ENCODE measurements around the gene MYCN. TPM values are rescaled to one million over a fixed set of nuclear protein-coding genes. Genes with fewer than 3 reads are reported as not detected.

The MYCN gene
- polyA plus RNA-seq, 3 donors, result not detected

GRCh38 chr2:15941871-15942710 lies 1.7 kb downstream of the MYCN start:
- H3K27ac ChIP-seq (ENCODE audit: low read depth in 1 of 2, low read length in 2 of 2), result no peak overlapping the region

More at GRCh38 chr2:15941871-15942710, 1.7 kb downstream of the MYCN start:
- H3K9me3 ChIP-seq (replicated peaks in 1 of 2; ENCODE audit: control insufficient read depth in 1 of 2, insufficient read depth in 1 of 2, low read length in 2 of 2), result peaks cover 0 to 12% of the 10 kb centered on the region in 2 donors
- Mint-ChIP-seq H3K9me3 (peaks cover 0 to 17% (median 3%) of the 10 kb centered on the region in 7 donors), H3K36me3 (no peaks in the 10 kb centered on the region), H3K27ac (no peak overlapping the region), H3K4me3 (peak overlapping the region; percentile 52 to 72), H3K4me1 (peaks cover 32% of the 10 kb centered on the region), H3K27me3 (ENCODE audit: low read depth in 3 of 3) (peaks cover 67 to 84% (median 68%) of the 10 kb centered on the region in 3 donors)
- TF ChIP-seq CTCF (IDR thresholded peaks at IDR 0.05), result no peak
- peak overlapping the region in 1 of 3 experiments; percentile 42 for H3K4me3 ChIP-seq (replicated peaks in 1 of 3; ENCODE audit: low read depth in 2 of 3, low read length in 3 of 3)
- intact Hi-C loops (cut with micrococcal nuclease), result no loop called here
- peaks cover 21% of the 10 kb centered on the region in 2 donors for H3K4me1 ChIP-seq (ENCODE audit: control insufficient read depth in 1 of 2, insufficient read depth in 2 of 2, low read length in 2 of 2)
- WGBS (ENCODE audit: insufficient coverage), result under 1% methylated on average over 97 of the region's 98 CpGs
- H2AFZ ChIP-seq (ENCODE audit: insufficient read depth, low read depth, low read length, poor library complexity, severe bottlenecking), result no peak overlapping the region
- H3K27me3 ChIP-seq (ENCODE audit: control insufficient read depth in 2 of 2, insufficient read depth in 2 of 2, low read length in 2 of 2), result peaks cover 43 to 67% of the 10 kb centered on the region in 2 donors
- peak overlapping the region; percentile 61 for H3K4me2 ChIP-seq (replicated peaks; ENCODE audit: extremely low read depth, low read length, poor library complexity, severe bottlenecking)
- H3K9ac ChIP-seq (ENCODE audit: insufficient read depth, low read length, poor library complexity, severe bottlenecking), result no peak overlapping the region
- no peaks in the 10 kb centered on the region for H4K20me1 ChIP-seq (ENCODE audit: insufficient read depth, low read length)
- H3K36me3 ChIP-seq (replicated peaks in 1 of 2; ENCODE audit: control insufficient read depth in 1 of 2, insufficient read depth in 2 of 2, low read length in 2 of 2), result no peaks in the 10 kb centered on the region
- DNase-seq, result no peak
- no peaks in the 10 kb centered on the region for H3K79me2 ChIP-seq (ENCODE audit: insufficient read depth, low read length)

Data from CD14-positive monocyte (primary cell).